Gastrocnemius medialis (tissue), 4 donors: ENCODE measurements around the gene NAA60.

Source experiments
- CTCF ChIP-seq, 5 experiments: fragments of 450-650 bp in 3 of 5; fragments of 200-600 bp in 2 of 5; sonication (generic) in 2 of 5; IDR thresholded peaks in 4 of 5; conservative IDR thresholded peaks in 1 of 5; 1 replicate in 4 of 5; 2 replicates in 1 of 5; pipeline ENCODE4 v1.5.1; 2016 to 2019; ENCODE audit warnings: antibody characterized with exemption in 5 of 5, mild to moderate bottlenecking in 3 of 5, moderate library complexity in 3 of 5
- POLR2A ChIP-seq, 2 donors: fragments of 450-650 bp; IDR thresholded peaks; one replicate each; pipeline ENCODE4 v1.6.1; 2017; ENCODE audit warnings: antibody characterized with exemption in 2 of 2, mild to moderate bottlenecking in 2 of 2, moderate library complexity in 2 of 2

DNA sequence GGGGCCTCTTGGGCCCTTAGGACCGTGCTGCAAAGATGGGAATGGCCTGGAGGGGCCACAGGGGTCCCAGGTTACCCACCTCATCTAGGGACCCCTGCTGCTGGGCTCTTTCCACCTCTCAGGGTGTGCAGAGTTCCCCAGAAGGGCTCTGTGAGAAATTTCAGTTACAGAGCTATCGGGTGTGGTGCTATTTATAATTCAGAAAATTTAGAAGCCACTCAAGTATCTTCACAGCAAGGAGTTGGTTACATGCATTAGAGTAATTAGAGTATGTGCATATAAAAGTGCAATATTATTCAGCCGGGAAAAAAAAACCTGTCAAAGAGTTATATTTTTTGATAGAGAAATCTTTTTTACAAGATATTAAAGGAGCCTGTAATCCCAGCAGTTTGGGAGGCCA is 32.9 kb downstream of the NAA60 start:
- no peak for TF ChIP-seq CTCF (IDR thresholded peaks at IDR 0.05 in 4 of 5, conservative IDR thresholded peaks at IDR 0.05 in 1 of 5)
- TF ChIP-seq POLR2A (IDR thresholded peaks at IDR 0.05) = no peak
